Upper lobe of left lung (tissue), 6 donors: ENCODE measurements around the gene RRAS2. TPM values are rescaled to one million over a fixed set of nuclear protein-coding genes. Genes with fewer than 3 reads are reported as not detected.

Source experiments
- ATAC-seq, 2 donors: fragments of 200-7000 bp; cut with Tn5 transposase; one replicate each; pipeline ENCODE4 v1.9.1; 2022; ENCODE audit warnings: mild to moderate bottlenecking in 2 of 2, moderate library complexity in 2 of 2; ENCODE audit not compliant: low FRiP score in 2 of 2
- DNase-seq, 2 donors: peaks; one replicate each; pipeline ENCODE4 v3.0.0-alpha.2; 2019 to 2020
- H3K27ac ChIP-seq, 4 donors: fragments of 200-600 bp; sonication (generic); one replicate each; pipeline ENCODE4 v1.5.1; 2016 to 2019
- H3K27me3 ChIP-seq, 4 donors: fragments of 200-600 bp; sonication (generic); one replicate each; pipeline ENCODE4 v1.5.1; 2017 to 2019
- H3K36me3 ChIP-seq, 4 donors: fragments of 200-600 bp; sonication (generic); one replicate each; pipeline ENCODE4 v1.5.1; 2016 to 2019
- H3K4me1 ChIP-seq, 4 donors: fragments of 200-600 bp; sonication (generic); one replicate each; pipeline ENCODE4 v1.5.1; 2018 to 2019
- H3K4me3 ChIP-seq, 4 donors: fragments of 200-600 bp; sonication (generic); one replicate each; pipeline ENCODE4 v1.5.1; 2017 to 2019; ENCODE audit warnings: mild to moderate bottlenecking in 2 of 4, moderate library complexity in 1 of 4
- H3K9me3 ChIP-seq, 4 donors: fragments of 200-600 bp; sonication (generic); one replicate each; pipeline ENCODE4 v1.5.1; 2018 to 2019
- CTCF ChIP-seq, 6 experiments: fragments of 450-650 bp in 4 of 6; fragments of 200-600 bp in 2 of 6; sonication (generic) in 2 of 6; IDR thresholded peaks; one replicate each; pipeline ENCODE4 v1.5.1; 2016 to 2019; ENCODE audit warnings: antibody characterized with exemption in 6 of 6
- EP300 ChIP-seq, 4 donors: sonication (generic); formaldehyde crosslinking; IDR thresholded peaks; one replicate each; pipeline ENCODE4 v1.5.1; 2017; ENCODE audit warnings: antibody characterized with exemption in 4 of 4, control low read depth in 2 of 4
- POLR2A ChIP-seq, 4 donors: fragments of 450-650 bp; IDR thresholded peaks; one replicate each; pipeline ENCODE4 v1.5.1; 2016 to 2017; ENCODE audit warnings: antibody characterized with exemption in 4 of 4, mild to moderate bottlenecking in 2 of 4
- POLR2AphosphoS5 ChIP-seq, 2 donors: sonication (generic); formaldehyde crosslinking; IDR thresholded peaks; one replicate each; pipeline ENCODE4 v1.5.1; 2017; ENCODE audit warnings: antibody characterized with exemption in 2 of 2
- WGBS, 2 donors: methylation state at CpG; one replicate each; pipeline ENCODE4 v1.1.5; 2017 to 2018; 5-methylcytosine and 5-hydroxymethylcytosine counted together
- total RNA-seq, 6 donors: library from RNA; depleted of rRNA in 4 of 6; stranded (reverse); fragments of >200 nt in 4 of 6; gene quantifications; one replicate each; pipeline versions ENCODE4 v1.1.0 to v1.2.1, GENCODE V29; 2016 to 2021
- donor health status: DM: no; HTN: no; CAD: no; lungs with moderate emphysema.
- donor health status: DM: no; HTN: yes; CAD: no; lungs with severe emphysema.

RRAS2 gene
- total RNA-seq, 6 donors from 2014 or later = 23.0 to 70.4 (median 40.2) TPM

DNA sequence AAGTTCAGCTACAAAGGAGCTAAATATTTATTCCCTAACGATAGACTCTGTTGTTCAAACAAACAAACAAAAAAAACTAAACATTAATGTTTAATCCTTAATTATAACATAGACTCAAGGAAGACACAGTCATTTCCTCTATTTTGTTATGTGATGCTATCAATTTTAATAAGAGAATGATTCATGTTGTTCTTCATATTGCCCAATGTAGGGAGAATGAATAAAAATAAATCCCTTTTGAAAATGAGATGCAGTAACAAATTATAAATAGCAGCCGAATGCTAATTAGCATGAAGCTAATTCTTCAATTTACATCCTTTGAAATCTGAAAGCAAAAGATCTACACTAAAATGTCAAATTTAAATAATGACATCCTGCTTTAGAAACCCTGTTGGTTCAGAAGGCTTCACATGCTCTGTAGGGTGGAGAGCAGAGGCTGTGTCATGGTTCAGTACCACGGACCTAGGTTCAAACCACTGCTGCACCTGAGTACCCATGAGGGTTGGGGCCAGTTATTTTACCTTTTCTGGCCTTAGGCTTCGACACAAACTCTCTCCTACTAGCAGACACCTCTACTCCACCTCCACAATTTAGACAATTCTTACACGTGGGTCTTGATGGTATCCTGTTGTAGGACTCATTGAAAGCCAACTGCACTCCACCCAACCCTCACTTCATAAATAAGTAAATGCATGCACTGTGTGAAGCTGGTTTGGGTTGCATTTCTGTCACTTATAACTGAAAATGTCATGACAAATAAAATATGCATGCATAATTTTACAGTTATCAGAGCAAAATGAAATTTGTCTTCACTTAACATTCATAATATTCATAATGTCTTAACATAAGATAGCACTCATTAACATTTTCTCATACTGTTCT is 89.0 kb downstream of the RRAS2 start:
- ATAC-seq = no peak
- Histone ChIP-seq H3K27me3 (no peaks in the 10 kb centered on the region), H3K4me3 (no peak overlapping the region), H3K27ac (no peak overlapping the region), H3K36me3 (peaks cover 0 to 15% (median 0%) of the 10 kb centered on the region in 4 donors), H3K4me1 (peaks cover 0 to 20% (median 11%) of the 10 kb centered on the region in 4 donors), H3K9me3 (no peaks in the 10 kb centered on the region)
- TF ChIP-seq CTCF (IDR thresholded peaks at IDR 0.05) (no peak), POLR2A (IDR thresholded peaks at IDR 0.05) (no peak), POLR2AphosphoS5 (IDR thresholded peaks at IDR 0.05) (no peak), EP300 (IDR thresholded peaks at IDR 0.05) (no peak)
- DNase-seq = no peak
- 66 to 72% methylated on average over 5 of the region's 5 CpGs for WGBS, 2 donors

DNA sequence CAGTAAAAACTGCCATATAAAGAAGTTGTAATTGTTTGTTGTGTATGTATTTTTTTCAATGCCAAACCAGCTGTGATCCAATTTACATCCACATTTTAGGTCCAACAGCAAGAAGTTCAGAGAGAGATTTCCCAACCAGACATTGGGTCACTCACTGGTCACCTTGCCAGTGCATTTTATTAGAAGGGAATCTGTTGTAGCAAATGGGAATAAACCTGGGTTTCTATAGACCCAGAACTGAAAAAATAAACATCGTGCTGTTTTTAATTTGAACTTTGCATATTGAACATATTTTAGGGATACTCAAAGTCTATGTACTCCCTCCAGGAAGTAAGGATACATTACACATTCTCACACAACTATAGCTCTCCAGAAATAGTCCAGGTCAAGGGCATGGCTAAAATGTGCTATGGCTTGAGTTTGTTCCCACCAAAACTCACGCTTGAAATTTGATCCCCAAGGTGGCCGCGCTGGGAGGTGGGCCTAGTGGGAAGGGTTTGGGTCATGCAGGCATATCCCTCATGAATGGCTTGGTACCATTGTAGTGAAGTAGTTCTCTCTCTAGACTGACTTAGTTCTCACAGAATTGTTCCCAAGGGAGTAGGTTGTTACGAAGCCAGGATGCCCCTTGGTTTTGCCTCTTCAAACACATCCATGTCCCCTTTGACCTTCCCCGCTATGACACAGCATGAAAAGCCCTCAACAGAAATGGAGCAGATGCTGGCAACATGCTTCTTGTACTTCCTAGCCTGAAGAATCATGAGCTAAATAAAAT is 90.9 kb downstream of the RRAS2 start:
- TF ChIP-seq CTCF (IDR thresholded peaks at IDR 0.05) (no peak), POLR2AphosphoS5 (IDR thresholded peaks at IDR 0.05) (peak in 1 of 2 donors; percentile 13)
- ATAC-seq (no peak), DNase-seq (no peak)
- no peak overlapping the region for H3K27ac ChIP-seq
- no peaks in the 10 kb centered on the region for H3K27me3 ChIP-seq
- H3K9me3 ChIP-seq = no peaks in the 10 kb centered on the region
- peaks cover 0 to 10% (median 0%) of the 10 kb centered on the region in 4 donors for H3K36me3 ChIP-seq
- peaks cover 0 to 20% (median 11%) of the 10 kb centered on the region in 4 donors for H3K4me1 ChIP-seq
- H3K4me3 ChIP-seq = no peak overlapping the region
- WGBS, 2 donors = 90 to 91% methylated on average over 6 of the region's 6 CpGs

- Histone ChIP-seq H3K27me3 (no peaks in the 10 kb centered on the region), H3K27ac (no peak overlapping the region), H3K9me3 (no peaks in the 10 kb centered on the region), H3K4me3 (no peak overlapping the region), H3K36me3 (peaks cover 0 to 10% (median 0%) of the 10 kb centered on the region in 4 donors), H3K4me1 (peaks cover 0 to 19% (median 10%) of the 10 kb centered on the region in 4 donors)
- TF ChIP-seq EP300 (IDR thresholded peaks at IDR 0.05) (no peak), POLR2AphosphoS5 (IDR thresholded peaks at IDR 0.05) (no peak), CTCF (IDR thresholded peaks at IDR 0.05) (no peak), POLR2A (IDR thresholded peaks at IDR 0.05) (no peak)
- ATAC-seq (no peak), DNase-seq (no peak)
- WGBS, 2 donors = 93 to 94% methylated on average over 1 of the region's 1 CpG
Observed at GRCh38 chr11:14266622-14267021, 92.4 kb downstream of the RRAS2 start.

DNA sequence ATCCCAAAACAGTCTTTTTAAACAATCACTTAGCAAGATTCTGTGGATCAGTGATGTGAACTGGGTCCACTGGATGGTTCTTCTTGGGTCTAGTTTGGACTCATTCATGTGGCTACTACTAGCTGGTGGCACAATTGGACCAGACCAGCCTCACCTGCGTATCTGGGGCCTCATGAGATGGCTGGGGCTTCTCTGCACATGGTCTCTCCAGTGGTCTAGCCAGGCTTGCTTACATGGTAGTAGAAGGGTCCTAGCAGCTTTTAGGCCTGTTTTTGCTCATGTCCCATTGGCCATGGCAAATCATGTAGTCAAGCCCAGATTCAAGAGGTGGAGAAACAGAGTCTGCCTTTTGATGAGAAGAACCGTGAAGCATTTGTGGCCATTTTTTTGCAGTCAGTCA is 94.0 kb downstream of the RRAS2 start:
- DNase-seq = no peak

More for the DNA sequence above, 94.0 kb downstream of the RRAS2 start:
- WGBS, 2 donors = 96 to 100% methylated on average over 1 to 2 of the region's 2 CpGs
- no peak for ATAC-seq
- no peak for TF ChIP-seq CTCF (IDR thresholded peaks at IDR 0.05)
- TF ChIP-seq EP300 (IDR thresholded peaks at IDR 0.05) = no peak
- TF ChIP-seq POLR2AphosphoS5 (IDR thresholded peaks at IDR 0.05) = no peak
- no peaks in the 10 kb centered on the region for H3K27me3 ChIP-seq
- H3K4me3 ChIP-seq = no peak overlapping the region
- peaks cover 0 to 10% (median 0%) of the 10 kb centered on the region in 4 donors for H3K36me3 ChIP-seq
- H3K4me1 ChIP-seq = peaks cover 0 to 3% (median 0%) of the 10 kb centered on the region in 4 donors
- H3K9me3 ChIP-seq = no peaks in the 10 kb centered on the region
- H3K27ac ChIP-seq = no peak overlapping the region
